GM18502 (cell line): ENCODE results near the gene FOXP1.

Experiments used
- ATAC-seq: cut with Tn5 transposase; IDR thresholded peaks from one replicate; pipeline ENCODE4 v1.9.1; 2021; ENCODE audit warnings: mild to moderate bottlenecking; ENCODE audit not compliant: unreplicated experiment, poor library complexity

Gene FOXP1

DNA sequence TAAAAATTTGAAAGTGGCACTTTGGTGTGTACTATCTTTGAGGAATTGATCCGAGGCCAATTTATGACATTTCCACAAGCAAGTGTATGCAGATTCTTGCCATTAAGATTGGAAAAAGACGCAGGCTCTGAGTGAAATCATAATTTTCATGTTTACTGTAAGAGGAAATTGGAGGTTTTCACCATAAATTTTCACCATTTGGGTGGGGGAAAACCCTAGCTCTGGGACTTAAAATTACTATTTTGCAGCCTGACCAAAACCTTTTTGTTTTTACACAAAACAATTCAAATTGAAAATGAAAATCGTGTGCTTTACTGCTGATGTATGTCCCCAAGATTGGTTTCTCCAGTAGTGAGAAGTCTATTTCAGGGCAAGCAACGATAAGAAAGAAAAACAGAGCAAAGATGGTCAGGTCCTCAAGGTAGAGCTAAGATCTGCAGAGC, 282.6 kb downstream of the FOXP1 start:
- peak; percentile 70 for ATAC-seq

DNA sequence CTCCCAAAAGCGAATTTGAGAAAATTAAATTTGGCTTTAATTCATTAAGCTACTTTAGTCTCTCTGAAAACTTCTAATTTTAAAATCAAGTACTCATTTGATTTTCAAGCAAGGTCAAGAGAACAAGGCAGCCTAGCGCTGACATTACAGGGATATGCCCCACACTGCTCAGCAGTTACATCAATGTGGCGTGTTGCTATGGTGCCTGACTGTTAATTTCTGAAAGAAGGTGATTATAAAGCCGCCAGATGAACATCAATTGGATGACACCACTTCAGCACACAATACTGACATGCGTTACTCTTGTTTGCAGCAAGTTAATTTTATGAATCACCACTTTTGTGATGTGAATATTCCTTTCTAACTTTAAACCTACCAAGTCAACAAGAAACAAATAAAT, 284.4 kb downstream of the FOXP1 start:
- no peak for ATAC-seq

GRCh38 chr3:71294919-71295318, 288.6 kb downstream of the FOXP1 start:
- no peak for ATAC-seq

DNA sequence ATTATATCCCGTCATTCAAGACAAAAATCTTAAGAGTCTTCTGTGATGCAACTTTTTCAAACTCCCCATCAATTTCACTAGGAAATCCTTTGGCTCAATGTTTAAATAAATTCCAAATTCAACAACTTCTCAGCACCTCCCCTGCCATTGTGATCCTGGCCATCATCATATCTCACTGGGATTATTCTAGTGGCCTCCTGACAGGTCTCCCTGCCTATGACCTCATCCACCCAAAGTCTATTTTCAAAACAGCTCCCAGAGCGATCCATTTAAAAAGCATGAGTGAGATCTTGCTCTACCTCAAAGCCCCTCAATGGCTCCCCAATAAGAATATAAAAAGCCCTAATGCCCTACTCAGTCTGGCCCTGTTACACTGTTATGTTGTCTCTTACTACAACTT, 293.2 kb downstream of the FOXP1 start:
- ATAC-seq, result no peak

GRCh38 chr3:71288269-71288930, 295.1 kb downstream of the FOXP1 start:
- ATAC-seq, result no peak

DNA sequence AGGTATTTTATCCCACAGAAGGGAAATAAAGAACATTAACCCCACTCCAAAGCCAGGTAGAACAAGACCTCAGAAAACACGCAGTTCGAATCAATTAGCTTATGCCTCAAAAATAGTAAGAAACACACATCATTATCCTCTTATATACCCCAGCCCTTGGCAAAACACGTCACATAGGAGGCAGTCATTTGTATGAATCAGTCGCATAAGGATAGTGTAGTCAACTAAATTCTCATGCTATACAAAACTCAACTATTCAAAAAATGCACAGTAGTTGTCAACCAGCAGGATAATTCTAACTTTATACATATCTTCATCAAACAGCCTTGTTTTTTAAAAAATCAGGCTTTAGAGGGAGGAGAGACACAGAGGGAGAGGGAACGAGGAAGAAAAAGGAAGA, 298.4 kb downstream of the FOXP1 start:
- ATAC-seq, result no peak

DNA sequence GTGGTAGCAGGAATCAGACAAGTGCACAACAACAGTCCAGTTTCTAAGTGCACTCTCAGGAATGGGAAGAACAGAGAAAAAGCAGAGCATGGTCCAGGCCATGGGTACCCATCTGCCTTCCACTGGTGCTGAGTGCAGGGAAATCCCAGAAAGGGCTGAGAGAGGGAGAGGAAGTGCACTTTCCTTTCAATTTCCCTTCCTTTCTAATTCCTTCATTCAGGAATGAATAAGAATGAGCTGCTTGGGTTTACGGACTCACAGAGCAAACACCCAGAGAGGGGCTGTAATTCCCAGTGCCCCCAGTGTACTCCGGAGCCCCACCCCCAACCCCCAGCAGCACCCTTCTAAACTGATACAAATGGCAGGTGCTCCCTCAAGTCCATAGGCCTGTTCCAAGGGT, 300.6 kb downstream of the FOXP1 start:
- ATAC-seq, result no peak

- ATAC-seq, result no peak
Observed at GRCh38 chr3:71281280-71281679, 302.2 kb downstream of the FOXP1 start.

GRCh38 chr3:71277341-71277740, 306.2 kb downstream of the FOXP1 start:
- no peak for ATAC-seq

- no peak for ATAC-seq
Observed at GRCh38 chr3:71276531-71276930, 307.0 kb downstream of the FOXP1 start.

GRCh38 chr3:71273453-71273852, 310.1 kb downstream of the FOXP1 start:
- no peak for ATAC-seq

GRCh38 chr3:71271596-71271995, 311.9 kb downstream of the FOXP1 start:
- ATAC-seq, result no peak

GRCh38 chr3:71269906-71270305, 313.6 kb downstream of the FOXP1 start:
- ATAC-seq, result no peak

DNA sequence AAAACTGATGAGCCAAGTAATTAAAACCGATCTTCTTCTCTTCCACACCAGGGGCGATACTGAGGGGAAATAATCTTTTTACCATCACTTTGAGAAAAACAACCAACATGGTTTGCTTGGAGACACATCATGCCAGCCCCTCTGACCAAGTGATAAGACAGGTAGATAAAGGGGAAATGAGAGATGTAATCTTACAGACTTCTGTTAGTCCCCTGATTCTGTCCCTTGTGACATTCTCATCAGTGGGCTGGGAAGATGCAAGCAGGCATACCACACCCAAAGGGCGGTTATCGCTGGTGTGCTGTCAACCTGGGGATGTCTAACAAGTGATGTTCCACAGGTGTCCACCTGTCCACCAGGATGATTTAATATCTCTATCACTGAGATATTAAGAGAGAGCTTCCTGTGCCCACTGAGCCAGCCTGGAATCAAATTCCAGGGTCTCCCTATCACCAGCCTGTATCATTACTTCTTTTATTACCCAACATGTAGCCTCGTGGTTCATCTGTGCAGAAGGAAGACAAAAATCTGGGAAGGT, 315.0 kb downstream of the FOXP1 start:
- no peak for ATAC-seq

DNA sequence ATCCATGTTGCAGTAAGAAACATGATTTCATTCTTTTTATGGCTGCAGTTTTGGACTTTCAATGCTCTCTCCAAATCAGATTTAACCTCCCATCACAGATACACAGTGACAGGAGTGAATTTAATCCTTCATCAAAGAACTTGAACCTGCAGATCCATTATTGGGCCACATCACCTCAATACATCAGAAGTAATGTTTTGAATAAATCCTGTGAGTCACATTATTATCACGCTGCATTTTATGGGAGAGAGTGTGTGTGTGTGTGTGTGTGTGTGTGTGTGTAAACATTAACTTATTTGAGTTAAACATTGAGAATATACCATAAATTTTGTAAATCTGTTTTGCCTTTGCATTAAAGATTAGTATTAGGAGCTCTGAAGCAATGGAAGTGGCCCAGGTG, 316.7 kb downstream of the FOXP1 start:
- ATAC-seq, result no peak

GRCh38 chr3:71265365-71265915, 318.1 kb downstream of the FOXP1 start:
- ATAC-seq, result no peak

DNA sequence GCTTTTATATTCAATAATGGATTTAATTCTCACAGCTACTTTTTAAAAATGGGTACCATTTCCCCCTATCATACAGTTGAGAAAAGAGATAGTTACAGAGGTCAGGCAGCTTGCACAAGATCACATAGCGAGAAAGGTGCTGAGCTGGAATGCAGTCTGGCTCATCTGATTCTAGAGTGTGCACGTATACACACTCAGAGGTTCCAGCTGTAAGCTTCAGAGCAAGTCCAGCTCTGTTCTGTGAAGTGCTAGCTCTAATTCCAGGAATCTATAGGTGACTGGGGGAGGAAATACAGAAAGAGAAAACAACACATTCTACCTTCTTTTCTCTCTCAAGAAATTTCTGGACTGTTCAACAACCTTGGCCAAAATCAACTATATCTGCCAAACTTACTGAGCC, 318.7 kb downstream of the FOXP1 start:
- no peak for ATAC-seq

DNA sequence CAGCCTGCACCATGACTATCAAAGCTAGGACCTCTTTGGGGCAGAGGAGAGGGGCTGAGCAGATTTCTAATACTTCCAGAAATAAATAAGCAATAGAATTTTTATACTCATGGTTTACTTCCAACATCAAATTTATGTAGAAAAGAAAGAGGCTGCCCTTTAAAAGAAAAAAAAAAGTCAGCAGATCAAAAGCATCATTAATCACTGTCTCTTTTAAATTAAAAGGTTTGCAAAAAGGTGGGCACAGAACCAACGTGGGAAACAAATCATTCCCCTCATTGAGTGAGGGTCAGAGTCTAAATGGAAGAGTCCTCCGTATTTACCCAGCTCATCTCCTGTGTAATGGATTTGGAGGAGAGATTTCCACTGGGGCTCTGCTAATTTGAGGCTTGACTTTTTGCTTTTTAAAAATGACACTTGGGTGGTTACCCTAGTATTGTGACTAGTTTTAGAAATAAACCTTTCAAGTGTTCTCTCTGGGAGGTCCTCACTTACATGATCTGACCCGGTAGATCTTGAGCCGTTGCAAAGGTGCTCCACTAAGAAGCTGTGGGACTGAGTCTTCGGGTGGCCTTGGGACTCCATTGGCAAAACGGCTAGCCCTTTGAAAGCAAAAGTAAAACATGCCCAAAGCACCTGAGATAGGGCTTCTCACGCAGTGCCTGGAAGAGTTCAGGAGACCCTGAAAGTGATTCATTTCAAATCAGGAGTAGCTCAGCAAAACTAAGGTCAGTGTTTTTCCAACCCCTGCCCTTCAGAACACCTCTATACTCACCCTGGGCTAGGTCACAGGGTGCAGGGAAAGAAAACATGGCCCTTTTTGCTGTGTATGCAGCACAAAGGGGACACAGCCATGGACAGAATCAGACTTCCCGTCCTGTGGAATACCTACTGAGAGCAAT, 320.9 kb downstream of the FOXP1 start:
- ATAC-seq, result no peak

DNA sequence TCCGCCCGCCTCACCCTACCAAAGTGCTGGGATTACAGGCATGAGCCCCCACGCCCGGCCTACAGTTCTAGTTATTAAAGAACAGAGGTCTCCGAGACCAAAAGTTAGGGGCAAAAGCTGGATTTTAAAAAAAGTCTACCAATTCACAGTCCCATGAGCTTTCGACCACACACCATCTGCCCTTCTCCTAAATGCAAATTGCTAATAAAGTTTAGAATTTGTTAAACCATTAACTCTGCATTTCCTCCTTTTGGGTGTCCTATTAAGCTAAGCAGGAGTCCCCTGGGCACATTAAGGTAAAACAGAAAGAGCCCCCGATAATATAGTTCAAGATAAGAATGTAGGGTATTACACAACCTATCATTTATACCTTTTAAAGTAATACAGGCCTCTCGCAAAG, 322.7 kb downstream of the FOXP1 start:
- ATAC-seq, result no peak

DNA sequence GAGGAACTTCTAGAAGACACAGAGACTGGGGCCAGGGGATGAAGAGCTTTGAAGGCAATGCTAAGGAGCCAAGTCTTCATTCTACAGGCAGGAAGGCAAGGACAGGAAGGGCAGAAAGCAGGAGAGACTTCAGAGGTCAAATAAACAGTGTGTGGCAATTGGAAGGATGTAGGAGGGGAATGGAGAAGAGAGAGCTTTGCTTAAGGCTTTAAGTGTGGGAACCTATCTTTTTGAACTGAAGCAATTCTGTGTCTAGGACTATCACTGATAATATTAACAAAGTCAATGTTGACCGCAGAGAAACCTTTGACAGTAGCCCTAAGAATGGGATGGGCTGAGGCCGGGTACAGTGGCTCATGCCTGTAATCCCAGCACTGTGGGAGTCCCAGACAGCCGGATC, 325.0 kb downstream of the FOXP1 start:
- ATAC-seq, result no peak

DNA sequence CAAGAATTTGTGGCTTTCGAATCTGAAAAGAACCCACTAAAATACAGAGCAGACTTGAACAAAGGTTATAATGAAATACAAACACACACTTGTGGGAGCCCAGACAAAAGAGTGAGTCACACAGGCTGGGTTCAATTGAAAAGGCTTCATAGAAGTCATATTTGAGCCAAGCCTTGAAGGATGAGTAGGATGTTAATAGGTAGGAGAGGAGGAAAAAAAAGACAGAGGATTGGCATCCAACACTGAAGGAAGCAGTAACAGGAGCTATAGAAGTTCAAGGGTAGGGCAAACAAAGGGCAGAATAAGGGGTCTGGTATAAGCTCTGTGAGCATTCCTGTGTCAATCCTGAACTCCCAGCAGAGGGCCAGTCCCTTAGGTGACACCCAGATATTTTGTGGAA, 325.4 kb downstream of the FOXP1 start:
- no peak for ATAC-seq
